HepG2 (cell line): ENCODE measurements around the gene POLA1. TPM values are rescaled to one million over a fixed set of nuclear protein-coding genes. Genes with fewer than 3 reads are reported as not detected.

Experiments used
- ATAC-seq: fragments of 200-7000 bp; cut with Tn5 transposase; 3 replicates; pipeline ENCODE4 v1.9.1; 2020; ENCODE audit warnings: mild to moderate bottlenecking, moderate library complexity
- BruUV-seq: library from RNA; stranded (reverse); fragments of 400-500 nt; replicated peaks from 2 replicates; lab custom pipeline; 2021; lab: Mats Ljungman, UMichigan
- CTCF ChIA-PET: fragments of 300-600 bp; formaldehyde crosslinking; extraction: SDS; loops from one replicate; lab custom pipeline; 2021; ENCODE audit warnings: low total read pairs, inconsistent platforms, low intra/inter-chr PET ratio; lab: Yijun Ruan, JAX
- POLR2A ChIA-PET: fragments of 350-600 bp; sonication (Branson Sonifier 250); formaldehyde crosslinking; loops from one replicate; lab custom pipeline; 2020; ENCODE audit warnings: antibody characterized with exemption, inconsistent platforms; lab: Yijun Ruan, JAX
- DNase-seq: peaks from one replicate; pipeline ENCODE4 v3.0.0-alpha.2; 2015; ENCODE audit warnings: low spot score
- FAIRE-seq: peaks from 3 replicates; lab custom pipeline; 2011; peaks lifted over from hg19 to GRCh38; lab: Jason Lieb, UNC
- H2AFZ ChIP-seq: one replicate; pipeline ENCODE4 v1.6.1; 2011; ENCODE audit warnings: low read length, inconsistent platforms
- H3K27ac ChIP-seq: fragments of 300-600 bp; 3 replicates; pipeline ENCODE4 v1.8.0; 2011; ENCODE audit warnings: mixed run types, mild to moderate bottlenecking, mixed read lengths, low read length, inconsistent platforms; ENCODE audit not compliant: insufficient read depth; ENCODE audit errors: extremely low read length
- H3K27me3 ChIP-seq, 2 experiments: fragments of 200-600 bp in 1 of 2; 2 replicates in 1 of 2; 3 replicates in 1 of 2; pipeline versions ENCODE4 v1.6.0 to v1.8.0; 2011; ENCODE audit warnings: low read length in 2 of 2, mild to moderate bottlenecking in 2 of 2, moderate library complexity in 2 of 2, inconsistent platforms in 1 of 2; ENCODE audit not compliant: insufficient read depth in 2 of 2, control insufficient read depth in 1 of 2
- H3K36me3 ChIP-seq, 2 experiments: fragments of 200-600 bp in 1 of 2; replicated peaks in 1 of 2; 2 replicates in 1 of 2; 3 replicates in 1 of 2; pipeline versions ENCODE4 v1.5.1 to v1.8.0; 2011; ENCODE audit warnings: low read length in 2 of 2, inconsistent platforms in 1 of 2; ENCODE audit not compliant: insufficient read depth in 2 of 2, control insufficient read depth in 1 of 2
- H3K4me1 ChIP-seq: 2 replicates; pipeline ENCODE4 v1.5.1; 2012; ENCODE audit warnings: low read length, inconsistent platforms; ENCODE audit not compliant: insufficient read depth
- H3K4me2 ChIP-seq: 2 replicates; pipeline ENCODE4 v1.6.0; 2011; ENCODE audit warnings: low read depth, low read length, inconsistent platforms
- H3K4me3 ChIP-seq, 3 experiments: fragments of 200-600 bp in 1 of 3; sonication (generic), shearing (Covaris generic) in 1 of 3; replicated peaks in 1 of 3; 2 replicates each; pipeline ENCODE4 v1.5.1; 2011 to 2016; ENCODE audit warnings: low read length in 3 of 3, inconsistent platforms in 2 of 3, low read depth in 2 of 3, mild to moderate bottlenecking in 2 of 3, control low read depth in 1 of 3, mixed read lengths in 1 of 3; ENCODE audit not compliant: insufficient read depth in 1 of 3
- H3K79me2 ChIP-seq: one replicate; pipeline ENCODE4 v1.6.1; 2011; ENCODE audit warnings: low read length, inconsistent platforms; ENCODE audit not compliant: insufficient read depth
- H3K9ac ChIP-seq: 2 replicates; pipeline ENCODE4 v1.6.0; 2011; ENCODE audit warnings: mild to moderate bottlenecking, low read depth, low read length, inconsistent platforms; ENCODE audit not compliant: insufficient read depth
- H3K9me3 ChIP-seq: 2 replicates; pipeline ENCODE4 v1.5.1; 2012; ENCODE audit warnings: mild to moderate bottlenecking, low read length
- H4K20me1 ChIP-seq: 2 replicates; pipeline ENCODE4 v1.6.0; 2011; ENCODE audit warnings: inconsistent platforms, mild to moderate bottlenecking, low read length, moderate library complexity; ENCODE audit not compliant: insufficient read depth
- FOXC1 ChIP-seq: sonication (generic); formaldehyde crosslinking; IDR thresholded peaks from 2 replicates; pipeline ENCODE4 v1.8.0; 2022; ENCODE audit warnings: mild to moderate bottlenecking, missing genetic modification reagents, borderline replicate concordance
- FOXK2 ChIP-seq: fragments of 450-650 bp; IDR thresholded peaks from 2 replicates; pipeline ENCODE4 v1.6.1; 2016
- GATAD2A ChIP-seq: IDR thresholded peaks from 2 replicates; pipeline ENCODE4 v1.6.1; 2016
- GMEB2 ChIP-seq: IDR thresholded peaks from 2 replicates; pipeline ENCODE4 v1.6.1; 2016; ENCODE audit warnings: missing biosample characterization, missing genetic modification reagents, low read depth
- JDP2 ChIP-seq: sonication (generic); formaldehyde crosslinking; IDR thresholded peaks from 2 replicates; pipeline ENCODE4 v1.8.1; 2022; ENCODE audit warnings: missing genetic modification reagents, borderline replicate concordance
- MEF2D ChIP-seq: sonication (generic); formaldehyde crosslinking; IDR thresholded peaks from 2 replicates; pipeline ENCODE4 v1.5.1; 2020; ENCODE audit warnings: mild to moderate bottlenecking, missing genetic modification reagents
- NR2C2 ChIP-seq: sonication (generic); formaldehyde crosslinking; IDR thresholded peaks from 2 replicates; pipeline ENCODE4 v1.4.0; 2020; ENCODE audit warnings: missing genetic modification reagents, mild to moderate bottlenecking, moderate library complexity, borderline replicate concordance
- RFXAP ChIP-seq: sonication (generic); formaldehyde crosslinking; IDR thresholded peaks from 2 replicates; pipeline ENCODE4 v1.4.0; 2020; ENCODE audit warnings: missing genetic modification reagents, borderline replicate concordance
- SPEN ChIP-seq: sonication (generic); formaldehyde crosslinking; IDR thresholded peaks from 2 replicates; pipeline ENCODE4 v1.5.1; 2020; ENCODE audit warnings: low read depth, mild to moderate bottlenecking, missing genetic modification reagents
- TBX3 ChIP-seq: fragments of 450-650 bp; IDR thresholded peaks from 2 replicates; pipeline ENCODE4 v1.6.1; 2017; ENCODE audit warnings: antibody characterized with exemption, mild to moderate bottlenecking, inconsistent platforms, borderline replicate concordance
- TOPORS ChIP-seq: sonication (generic); formaldehyde crosslinking; IDR thresholded peaks from 2 replicates; pipeline ENCODE4 v1.8.0; 2023; ENCODE audit warnings: mild to moderate bottlenecking, missing genetic modification reagents
- YEATS2 ChIP-seq: sonication (generic); formaldehyde crosslinking; IDR thresholded peaks from 2 replicates; pipeline ENCODE4 v1.4.0; 2020; ENCODE audit warnings: missing genetic modification reagents, borderline replicate concordance
- ZBTB21 ChIP-seq: sonication (generic); formaldehyde crosslinking; IDR thresholded peaks from 2 replicates; pipeline ENCODE4 v1.4.0; 2020; ENCODE audit warnings: missing genetic modification reagents
- ZBTB40 ChIP-seq, 2 experiments: fragments of 450-650 bp in 1 of 2; sonication (generic) in 1 of 2; formaldehyde crosslinking in 1 of 2; IDR thresholded peaks; 2 replicates each; pipeline versions ENCODE4 v1.6.1 to v1.8.0; 2016 to 2022; ENCODE audit warnings: antibody characterized with exemption in 1 of 2, mild to moderate bottlenecking in 1 of 2, missing genetic modification reagents in 1 of 2
- ZNF33A ChIP-seq: sonication (generic); formaldehyde crosslinking; IDR thresholded peaks from 2 replicates; pipeline ENCODE4 v1.5.1; 2020; ENCODE audit warnings: missing genetic modification reagents, mild to moderate bottlenecking, moderate library complexity, borderline replicate concordance
- ZNF614 ChIP-seq: IDR thresholded peaks from 2 replicates; pipeline ENCODE4 v1.6.1; 2018; ENCODE audit warnings: missing biosample characterization, missing genetic modification reagents, inconsistent platforms, borderline replicate concordance
- ZNF7 ChIP-seq: IDR thresholded peaks from 2 replicates; pipeline ENCODE4 v1.6.1; 2016; ENCODE audit warnings: missing biosample characterization, missing genetic modification reagents
- WGBS: methylation state at CpG from one replicate; pipeline ENCODE4 v1.1.6; 2017; ENCODE audit warnings: low lambda C conversion rate; 5-methylcytosine and 5-hydroxymethylcytosine counted together
- in situ Hi-C: cut with HindIII; loops from 2 replicates; pipeline ENCODE4 v1.10.0; 2017; ENCODE audit warnings: low pct_unique_long_range_greater_than_20kb; ENCODE audit not compliant: extremely low pct_ligation_motif_present
- intact Hi-C: fragments of 100-400 bp; cut with micrococcal nuclease; formaldehyde crosslinking; loops from one replicate; pipeline ENCODE4 v1.10.0; 2022; ENCODE audit not compliant: unreplicated experiment
- polyA plus RNA-seq, 8 experiments: library from polyadenylated mRNA; depleted of rRNA in 3 of 8; stranded (reverse) in 7 of 8; unstranded in 1 of 8; fragments of >200 nt; fragmentation: Illumina TruSeq in 4 of 8; extraction: Trizol in 4 of 8; gene quantifications; 2 replicates each; pipeline versions ENCODE4 v1.2.1 to v1.2.3, GENCODE V29; 2011 to 2016; ENCODE audit warnings: low read depth in 4 of 8, missing spikeins in 1 of 8, mixed read lengths in 1 of 8; ENCODE audit not compliant: insufficient read depth in 1 of 8
- total RNA-seq, 5 experiments: library from RNA; depleted of rRNA; stranded (reverse); fragments of >200 nt; fragmentation: Illumina TruSeq; extraction: Trizol; gene quantifications; 2 replicates each; pipeline ENCODE4 v1.2.3, GENCODE V29; 2016; ENCODE audit warnings: low read depth in 1 of 5

POLA1 gene
- total and polyA plus RNA-seq, 2 of the 13 experiments (the other 11 are each of a cell fraction or from before 2014, with no cell fraction given): 3.3 to 26.5 TPM

DNA sequence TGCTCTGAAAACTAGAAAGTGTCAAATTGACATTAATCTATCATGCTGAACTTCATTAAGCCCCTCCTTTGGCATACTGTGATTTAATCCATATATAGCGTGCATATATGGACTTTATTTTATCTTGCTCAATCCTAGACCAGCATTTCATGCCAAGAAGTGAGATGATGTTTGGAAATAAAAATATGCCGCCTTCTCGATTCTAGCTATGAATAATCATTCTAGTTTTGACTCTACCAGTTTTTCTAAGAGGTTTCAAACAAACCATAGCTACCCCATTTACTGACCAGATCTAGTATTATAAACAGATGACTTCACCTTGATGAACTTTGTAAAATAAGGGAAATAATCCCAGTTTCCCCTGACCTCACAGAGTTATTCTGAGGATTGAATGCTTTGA, 227.1 kb downstream of the POLA1 start:
- DNase-seq (no peak), ATAC-seq (no peak), FAIRE-seq (no peak)
- no peaks in the 10 kb centered on the region; a peak in 1 of 5 replicates for H3K36me3 ChIP-seq
- no peaks in the 10 kb centered on the region for H3K9me3 ChIP-seq
- no peaks in the 10 kb centered on the region for H3K79me2 ChIP-seq
- CTCF ChIA-PET: no interaction called here
- H3K4me3 ChIP-seq: no peak overlapping the region
- no TSS peak for BruUV-seq
- H2AFZ ChIP-seq: no peak overlapping the region
- H3K9ac ChIP-seq: no peak overlapping the region
- no peaks in the 10 kb centered on the region for H4K20me1 ChIP-seq
- 96% methylated on average over 3 of the region's 3 CpGs for WGBS
- POLR2A ChIA-PET: no interaction called here
- H3K27ac ChIP-seq: no peak overlapping the region
- no peak overlapping the region for H3K4me2 ChIP-seq
- no peaks in the 10 kb centered on the region for H3K27me3 ChIP-seq
- in situ Hi-C loops: no loop called here
- H3K4me1 ChIP-seq: no peaks in the 10 kb centered on the region
- intact Hi-C loops: no loop called here
- no peak for TF ChIP-seq ZNF614
- no peak for TF ChIP-seq SPEN (CRISPR knock-in tag)
- TF ChIP-seq YEATS2 (CRISPR knock-in tag): no peak
- TF ChIP-seq ZBTB40 (IDR thresholded peaks at IDR 0.05): no peak
- no peak for TF ChIP-seq ZBTB40 (CRISPR knock-in tag; IDR thresholded peaks at IDR 0.05)
- TF ChIP-seq ZNF33A: no peak
- no peak for TF ChIP-seq RFXAP (CRISPR knock-in tag)
- TF ChIP-seq GATAD2A (CRISPR knock-in tag): no peak
- no peak for TF ChIP-seq FOXK2
- TF ChIP-seq JDP2 (CRISPR knock-in tag): no peak
- no peak for TF ChIP-seq ZBTB21
- no peak for TF ChIP-seq GMEB2 (CRISPR knock-in tag)
- TF ChIP-seq FOXC1 (CRISPR knock-in tag): no peak
- no peak for TF ChIP-seq ZNF7 (CRISPR knock-in tag)
- no peak for TF ChIP-seq TBX3
- TF ChIP-seq MEF2D (CRISPR knock-in tag): no peak
- TF ChIP-seq NR2C2: no peak
- TF ChIP-seq TOPORS (CRISPR knock-in tag): no peak
